ENCODE measurements around the gene RNF114.
A peak's percentile ranks its signal among the peaks of the same experiment; 100 is the strongest.

The RNF114 gene

GRCh38 chr20:49936153-49937026 lies at the start of gene RNF114:
Gene RNF114, plus strand, starts transcription at chr20:49936397. Its CDS starts 16 bp downstream, at chr20:49936413.
- H3K4me1 ChIP-seq (ENCODE audit: control insufficient read depth, insufficient read depth, low read length) = peaks cover 20% of the 10 kb centered on the region

GRCh38 chr20:49886571-49887213 lies 49.5 kb upstream of the RNF114 start:
- Histone ChIP-seq H3K9ac (ENCODE audit: low read length) (no peak overlapping the region), H3K4me3 (ENCODE audit: low read length) (no peak overlapping the region), H3K36me3 (ENCODE audit: control insufficient read depth, insufficient read depth, low read length) (peaks cover 20% of the 10 kb centered on the region), H3K27me3 (ENCODE audit: control insufficient read depth, insufficient read depth, low read length) (no peaks in the 10 kb centered on the region), H3K4me1 (ENCODE audit: control insufficient read depth, insufficient read depth, low read length) (no peaks in the 10 kb centered on the region), H3K27ac (ENCODE audit: low read depth, low read length) (no peak overlapping the region)

More at GRCh38 chr20:49936153-49937026, at the start of gene RNF114:
- peak within 1 kb of the TSS; percentile 92 for H3K27ac ChIP-seq (ENCODE audit: low read depth, low read length)
- no peaks in the 10 kb centered on the region for H3K27me3 ChIP-seq (ENCODE audit: control insufficient read depth, insufficient read depth, low read length)
- peaks cover 7% of the 10 kb centered on the region for H3K36me3 ChIP-seq (ENCODE audit: control insufficient read depth, insufficient read depth, low read length)
- peak within 1 kb of the TSS; percentile 99 for H3K9ac ChIP-seq (ENCODE audit: low read length)
- peak within 1 kb of the TSS; percentile 75 for H3K4me3 ChIP-seq (ENCODE audit: low read length)

GRCh38 chr20:49887251-49888211 lies 48.7 kb upstream of the RNF114 start:
- Histone ChIP-seq H3K9ac (ENCODE audit: low read length) (no peak overlapping the region), H3K27me3 (ENCODE audit: control insufficient read depth, insufficient read depth, low read length) (no peaks in the 10 kb centered on the region), H3K4me3 (ENCODE audit: low read length) (no peak overlapping the region), H3K27ac (ENCODE audit: low read depth, low read length) (peak overlapping the region; percentile 16), H3K36me3 (ENCODE audit: control insufficient read depth, insufficient read depth, low read length) (peaks cover 18% of the 10 kb centered on the region), H3K4me1 (ENCODE audit: control insufficient read depth, insufficient read depth, low read length) (no peaks in the 10 kb centered on the region)

- no peaks in the 10 kb centered on the region for H3K27me3 ChIP-seq (ENCODE audit: control insufficient read depth, insufficient read depth, low read length)
- H3K27ac ChIP-seq (ENCODE audit: low read depth, low read length) = no peak overlapping the region
- no peak overlapping the region for H3K4me3 ChIP-seq (ENCODE audit: low read length)
- H3K4me1 ChIP-seq (ENCODE audit: control insufficient read depth, insufficient read depth, low read length) = no peaks in the 10 kb centered on the region
- peaks cover 16% of the 10 kb centered on the region for H3K36me3 ChIP-seq (ENCODE audit: control insufficient read depth, insufficient read depth, low read length)
- H3K9ac ChIP-seq (ENCODE audit: low read length) = no peak overlapping the region
These were observed 47.8 kb upstream of the RNF114 start for GRCh38 chr20:49888212-49889000.

- H3K4me3 ChIP-seq (ENCODE audit: low read length) = no peak overlapping the region
- H3K27me3 ChIP-seq (ENCODE audit: control insufficient read depth, insufficient read depth, low read length) = no peaks in the 10 kb centered on the region
- H3K4me1 ChIP-seq (ENCODE audit: control insufficient read depth, insufficient read depth, low read length) = no peaks in the 10 kb centered on the region
- H3K36me3 ChIP-seq (ENCODE audit: control insufficient read depth, insufficient read depth, low read length) = peaks cover 11% of the 10 kb centered on the region
- H3K9ac ChIP-seq (ENCODE audit: low read length) = no peak overlapping the region
- no peak overlapping the region for H3K27ac ChIP-seq (ENCODE audit: low read depth, low read length)
These were observed 46.9 kb upstream of the RNF114 start for GRCh38 chr20:49889001-49889934.

- Histone ChIP-seq H3K9ac (ENCODE audit: low read length) (no peak overlapping the region), H3K27ac (ENCODE audit: low read depth, low read length) (no peak overlapping the region), H3K4me3 (ENCODE audit: low read length) (no peak overlapping the region), H3K4me1 (ENCODE audit: control insufficient read depth, insufficient read depth, low read length) (no peaks in the 10 kb centered on the region), H3K36me3 (ENCODE audit: control insufficient read depth, insufficient read depth, low read length) (peaks cover 11% of the 10 kb centered on the region), H3K27me3 (ENCODE audit: control insufficient read depth, insufficient read depth, low read length) (no peaks in the 10 kb centered on the region)
These were observed 46.3 kb upstream of the RNF114 start for GRCh38 chr20:49889935-49890333.

GRCh38 chr20:49890471-49891361 lies 45.5 kb upstream of the RNF114 start:
- Histone ChIP-seq H3K4me1 (ENCODE audit: control insufficient read depth, insufficient read depth, low read length) (no peaks in the 10 kb centered on the region), H3K4me3 (ENCODE audit: low read length) (no peak overlapping the region), H3K27ac (ENCODE audit: low read depth, low read length) (no peak overlapping the region), H3K9ac (ENCODE audit: low read length) (no peak overlapping the region), H3K27me3 (ENCODE audit: control insufficient read depth, insufficient read depth, low read length) (no peaks in the 10 kb centered on the region), H3K36me3 (ENCODE audit: control insufficient read depth, insufficient read depth, low read length) (peaks cover 6% of the 10 kb centered on the region)

GRCh38 chr20:49891476-49892110 lies 44.6 kb upstream of the RNF114 start:
- Histone ChIP-seq H3K27ac (ENCODE audit: low read depth, low read length) (no peak overlapping the region), H3K27me3 (ENCODE audit: control insufficient read depth, insufficient read depth, low read length) (no peaks in the 10 kb centered on the region), H3K4me3 (ENCODE audit: low read length) (no peak overlapping the region), H3K4me1 (ENCODE audit: control insufficient read depth, insufficient read depth, low read length) (no peaks in the 10 kb centered on the region), H3K36me3 (ENCODE audit: control insufficient read depth, insufficient read depth, low read length) (peaks cover 3% of the 10 kb centered on the region), H3K9ac (ENCODE audit: low read length) (no peak overlapping the region)

GRCh38 chr20:49892260-49892659 lies 43.9 kb upstream of the RNF114 start:
- Histone ChIP-seq H3K27ac (ENCODE audit: low read depth, low read length) (no peak overlapping the region), H3K9ac (ENCODE audit: low read length) (no peak overlapping the region), H3K36me3 (ENCODE audit: control insufficient read depth, insufficient read depth, low read length) (peaks cover 2% of the 10 kb centered on the region), H3K4me3 (ENCODE audit: low read length) (no peak overlapping the region), H3K4me1 (ENCODE audit: control insufficient read depth, insufficient read depth, low read length) (no peaks in the 10 kb centered on the region), H3K27me3 (ENCODE audit: control insufficient read depth, insufficient read depth, low read length) (no peaks in the 10 kb centered on the region)

- H3K9ac ChIP-seq (ENCODE audit: low read length) = no peak overlapping the region
- no peaks in the 10 kb centered on the region for H3K4me1 ChIP-seq (ENCODE audit: control insufficient read depth, insufficient read depth, low read length)
- no peaks in the 10 kb centered on the region for H3K27me3 ChIP-seq (ENCODE audit: control insufficient read depth, insufficient read depth, low read length)
- H3K27ac ChIP-seq (ENCODE audit: low read depth, low read length) = no peak overlapping the region
- H3K4me3 ChIP-seq (ENCODE audit: low read length) = no peak overlapping the region
- H3K36me3 ChIP-seq (ENCODE audit: control insufficient read depth, insufficient read depth, low read length) = no peaks in the 10 kb centered on the region
These were observed 43.4 kb upstream of the RNF114 start for GRCh38 chr20:49892817-49893216.

Data from rectal smooth muscle tissue (tissue), 1 donor.